ENCODE results near the gene TMEM127.

TMEM127 gene

DNA sequence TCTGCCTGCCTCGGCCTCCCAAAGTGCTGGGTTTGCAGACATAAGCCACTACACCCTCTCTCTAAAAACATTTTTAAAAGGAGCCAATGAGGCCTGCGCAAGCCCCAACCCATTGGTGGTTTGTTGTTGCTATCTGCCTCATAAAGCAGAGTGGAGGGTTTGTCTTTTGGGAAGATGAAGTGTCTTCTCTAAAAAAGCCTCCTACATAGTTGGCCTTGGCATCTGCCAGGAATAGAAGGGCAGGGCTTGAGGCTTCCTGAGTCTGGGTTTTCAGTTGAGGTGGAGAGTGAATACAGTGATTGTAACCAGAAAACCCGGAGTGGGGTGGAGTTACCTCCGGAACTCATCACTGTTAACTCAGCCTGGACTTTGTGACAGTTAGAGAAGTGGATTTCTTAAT, 51.2 kb downstream of the TMEM127 start:
- H3K36me3 ChIP-seq, result no peaks in the 10 kb centered on the region
- no peaks in the 10 kb centered on the region for H3K27me3 ChIP-seq
- TF ChIP-seq, protein P1, sequence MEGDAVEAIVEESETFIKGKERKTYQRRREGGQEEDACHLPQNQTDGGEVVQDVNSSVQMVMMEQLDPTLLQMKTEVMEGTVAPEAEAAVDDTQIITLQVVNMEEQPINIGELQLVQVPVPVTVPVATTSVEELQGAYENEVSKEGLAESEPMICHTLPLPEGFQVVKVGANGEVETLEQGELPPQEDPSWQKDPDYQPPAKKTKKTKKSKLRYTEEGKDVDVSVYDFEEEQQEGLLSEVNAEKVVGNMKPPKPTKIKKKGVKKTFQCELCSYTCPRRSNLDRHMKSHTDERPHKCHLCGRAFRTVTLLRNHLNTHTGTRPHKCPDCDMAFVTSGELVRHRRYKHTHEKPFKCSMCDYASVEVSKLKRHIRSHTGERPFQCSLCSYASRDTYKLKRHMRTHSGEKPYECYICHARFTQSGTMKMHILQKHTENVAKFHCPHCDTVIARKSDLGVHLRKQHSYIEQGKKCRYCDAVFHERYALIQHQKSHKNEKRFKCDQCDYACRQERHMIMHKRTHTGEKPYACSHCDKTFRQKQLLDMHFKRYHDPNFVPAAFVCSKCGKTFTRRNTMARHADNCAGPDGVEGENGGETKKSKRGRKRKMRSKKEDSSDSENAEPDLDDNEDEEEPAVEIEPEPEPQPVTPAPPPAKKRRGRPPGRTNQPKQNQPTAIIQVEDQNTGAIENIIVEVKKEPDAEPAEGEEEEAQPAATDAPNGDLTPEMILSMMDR (IDR thresholded peaks at IDR 0.05), result no peak
- no peak overlapping the region for H3K4me3 ChIP-seq (ENCODE audit: low read depth in 1 of 2, low read length in 1 of 2)
- peaks cover 24 to 26% of the 10 kb centered on the region in 2 experiments for H3K4me1 ChIP-seq (ENCODE audit: control insufficient read depth in 1 of 2, insufficient read depth in 1 of 2, low read depth in 1 of 2, low read length in 1 of 2)
- H3K27ac ChIP-seq, result peak overlapping the region; percentile 15
- H3K9me3 ChIP-seq, result no peaks in the 10 kb centered on the region

DNA sequence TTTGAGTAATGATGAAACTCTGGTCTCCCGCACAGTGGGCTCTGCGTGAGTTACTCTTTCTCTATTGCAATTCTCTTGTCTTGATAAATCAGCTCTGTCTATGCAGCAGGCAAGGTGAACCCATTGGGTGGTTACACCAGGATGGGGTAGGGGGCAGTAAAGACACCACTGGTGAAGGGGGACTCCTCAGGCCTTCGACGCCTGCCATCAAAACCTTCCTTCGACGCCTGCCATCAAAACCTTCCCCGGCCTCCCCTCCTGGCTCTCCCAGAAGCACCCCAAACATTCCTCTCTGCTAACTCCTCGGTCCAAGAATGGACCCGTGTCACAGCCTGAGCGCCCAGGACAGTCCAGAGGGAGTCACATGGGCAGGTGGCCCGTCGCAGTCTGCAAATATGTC, 52.4 kb downstream of the TMEM127 start:
- no peak overlapping the region for H3K4me3 ChIP-seq (ENCODE audit: low read depth in 1 of 2, low read length in 1 of 2)
- H3K4me1 ChIP-seq (ENCODE audit: control insufficient read depth in 1 of 2, insufficient read depth in 1 of 2, low read depth in 1 of 2, low read length in 1 of 2), result peaks cover 18 to 22% of the 10 kb centered on the region in 2 experiments
- H3K27me3 ChIP-seq, result no peaks in the 10 kb centered on the region
- TF ChIP-seq, protein P1 (IDR thresholded peaks at IDR 0.05), result no peak
- H3K27ac ChIP-seq, result no peak overlapping the region
- H3K36me3 ChIP-seq, result no peaks in the 10 kb centered on the region
- H3K9me3 ChIP-seq, result no peaks in the 10 kb centered on the region

DNA sequence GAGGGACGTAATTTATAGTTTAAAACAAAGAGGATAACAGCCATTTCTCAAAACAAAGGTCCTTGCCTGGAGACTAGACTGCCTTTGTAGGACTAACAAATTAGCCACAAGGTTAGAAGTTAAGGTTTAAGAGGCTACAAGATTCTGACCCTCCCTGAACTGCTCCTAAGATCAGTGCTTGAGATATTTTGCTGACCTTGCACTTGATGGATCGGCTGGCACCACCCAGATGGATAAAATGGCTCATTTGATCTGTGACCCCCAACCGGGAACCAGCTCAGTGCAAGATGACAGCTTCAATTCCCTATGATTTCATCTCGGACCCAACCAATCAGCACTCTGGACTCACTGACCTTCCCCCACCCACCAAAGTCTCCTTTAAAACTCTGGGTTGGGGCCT, 53.5 kb downstream of the TMEM127 start:
- Histone ChIP-seq H3K4me1 (ENCODE audit: control insufficient read depth in 1 of 2, insufficient read depth in 1 of 2, low read depth in 1 of 2, low read length in 1 of 2) (peaks cover 15 to 16% of the 10 kb centered on the region in 2 experiments), H3K36me3 (no peaks in the 10 kb centered on the region), H3K4me3 (ENCODE audit: low read depth in 1 of 2, low read length in 1 of 2) (no peak overlapping the region), H3K27ac (no peak overlapping the region), H3K27me3 (no peaks in the 10 kb centered on the region), H3K9me3 (no peaks in the 10 kb centered on the region)
- TF ChIP-seq, protein P1 (IDR thresholded peaks at IDR 0.05), result no peak

DNA sequence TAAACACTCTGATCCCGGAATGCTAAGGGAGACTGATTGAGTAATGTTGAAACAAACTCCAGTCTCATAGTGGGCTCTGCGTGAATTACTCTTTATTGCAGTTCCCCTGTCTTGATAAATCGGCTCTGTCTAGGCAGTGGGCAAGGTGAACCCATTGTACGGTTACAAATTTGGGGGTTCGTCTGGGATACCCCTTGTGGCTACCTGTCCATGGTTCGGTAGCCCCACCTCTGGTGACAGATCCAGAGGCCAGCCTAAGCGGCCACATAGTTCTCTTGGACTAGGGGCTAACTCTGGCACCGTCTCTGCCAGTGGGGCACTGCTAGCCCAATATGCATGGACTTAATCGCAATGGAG, 56.1 kb downstream of the TMEM127 start:
- Histone ChIP-seq H3K27ac (peak overlapping the region; percentile 88), H3K27me3 (no peaks in the 10 kb centered on the region), H3K4me3 (ENCODE audit: low read depth in 1 of 2, low read length in 1 of 2) (peak overlapping the region in 1 of 2 experiments; percentile 97), H3K9me3 (no peaks in the 10 kb centered on the region), H3K4me1 (ENCODE audit: control insufficient read depth in 1 of 2, insufficient read depth in 1 of 2, low read depth in 1 of 2, low read length in 1 of 2) (peaks cover 34 to 36% of the 10 kb centered on the region in 2 experiments), H3K36me3 (no peaks in the 10 kb centered on the region)
- TF ChIP-seq, protein P1 (IDR thresholded peaks at IDR 0.05), result no peak

DNA sequence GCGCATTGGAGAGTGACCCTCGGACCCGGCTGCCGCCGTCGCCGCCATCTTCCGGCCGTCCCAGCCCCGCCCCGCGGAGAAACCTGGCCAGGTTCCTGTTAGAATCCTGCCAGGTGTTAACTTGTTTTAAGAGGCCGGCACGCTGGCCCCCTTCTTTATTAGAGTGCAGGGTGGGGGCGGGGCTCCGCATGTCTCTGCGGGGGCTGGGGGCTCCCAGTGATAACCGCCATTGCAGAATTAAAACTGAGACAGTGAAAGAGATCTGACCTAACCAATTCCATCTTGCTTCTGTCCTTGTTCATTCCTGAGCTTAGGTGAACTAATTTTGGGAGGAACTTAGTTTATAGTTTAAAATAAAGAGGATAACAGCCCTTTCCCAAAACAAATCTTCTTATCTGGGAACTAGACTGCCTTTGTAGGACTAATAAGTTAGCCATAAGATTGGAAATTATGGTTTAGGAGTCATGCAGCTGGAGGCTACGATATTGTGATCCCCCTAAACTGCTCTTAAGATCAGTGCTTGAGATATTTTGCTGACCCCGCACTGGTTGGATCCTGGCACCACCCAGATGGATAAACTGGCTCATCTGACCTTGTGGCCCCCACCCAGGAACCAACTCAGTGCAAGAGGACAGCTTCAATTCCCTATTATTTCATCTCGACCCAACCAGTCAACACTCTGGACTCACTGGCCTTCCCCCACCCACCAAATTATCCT, 56.6 kb downstream of the TMEM127 start:
- Histone ChIP-seq H3K9me3 (no peaks in the 10 kb centered on the region), H3K27me3 (no peaks in the 10 kb centered on the region), H3K27ac (peak overlapping the region; percentile 88), H3K4me1 (ENCODE audit: control insufficient read depth in 1 of 2, insufficient read depth in 1 of 2, low read depth in 1 of 2, low read length in 1 of 2) (peaks cover 39 to 42% of the 10 kb centered on the region in 2 experiments), H3K4me3 (ENCODE audit: low read depth in 1 of 2, low read length in 1 of 2) (peak overlapping the region; percentile 87 to 97), H3K36me3 (no peaks in the 10 kb centered on the region)
- TF ChIP-seq, protein P1 (IDR thresholded peaks at IDR 0.05), result no peak
